HepG2 (cell line): ENCODE data around the gene TRIM10. TPM values are rescaled to one million over a fixed set of nuclear protein-coding genes. Genes with fewer than 3 reads are reported as not detected.

ENCODE experiments used
- AFF4 ChIP-seq: sonication (generic); formaldehyde crosslinking; IDR thresholded peaks from 2 replicates; pipeline ENCODE4 v1.4.0; 2020; ENCODE audit warnings: missing genetic modification reagents
- BHLHE40 ChIP-seq: IDR thresholded peaks from 2 replicates; pipeline ENCODE4 v1.6.1; 2011; ENCODE audit warnings: low read length, improper control_type of control experiment
- DNMT3B ChIP-seq: conservative IDR thresholded peaks from 2 replicates; pipeline ENCODE4 v1.6.1; 2016; ENCODE audit warnings: missing biosample characterization, control low read depth
- ELF1 ChIP-seq: sonication (generic); formaldehyde crosslinking; IDR thresholded peaks from 2 replicates; pipeline ENCODE4 v1.4.0; 2020; ENCODE audit warnings: missing genetic modification reagents
- HMG20B ChIP-seq: conservative IDR thresholded peaks from 2 replicates; pipeline ENCODE4 v1.6.1; 2016; ENCODE audit warnings: missing genetic modification reagents, missing compliant biosample characterization
- KAT8 ChIP-seq: IDR thresholded peaks from 2 replicates; pipeline ENCODE4 v1.6.1; 2016; ENCODE audit warnings: missing genetic modification reagents, missing compliant biosample characterization
- MYC ChIP-seq: sonication (generic); formaldehyde crosslinking; IDR thresholded peaks from 2 replicates; pipeline ENCODE4 v1.9.0; 2021; ENCODE audit warnings: missing genetic modification reagents, borderline replicate concordance
- NFYC ChIP-seq: IDR thresholded peaks from 2 replicates; pipeline ENCODE4 v1.6.1; 2016; ENCODE audit warnings: missing genetic modification reagents, missing compliant biosample characterization
- NR2C2 ChIP-seq: sonication (generic); formaldehyde crosslinking; IDR thresholded peaks from 2 replicates; pipeline ENCODE4 v1.4.0; 2020; ENCODE audit warnings: missing genetic modification reagents, mild to moderate bottlenecking, moderate library complexity, borderline replicate concordance
- SIN3A ChIP-seq: IDR thresholded peaks from 2 replicates; pipeline ENCODE4 v1.6.1; 2011; ENCODE audit warnings: low read depth, mild to moderate bottlenecking, control low read depth, low read length, borderline replicate concordance
- TIGD3 ChIP-seq: sonication (generic); formaldehyde crosslinking; IDR thresholded peaks from 2 replicates; pipeline ENCODE4 v1.5.1; 2020; ENCODE audit warnings: mild to moderate bottlenecking, missing genetic modification reagents, borderline replicate concordance
- ZBTB46 ChIP-seq: sonication (generic); formaldehyde crosslinking; IDR thresholded peaks from 2 replicates; pipeline ENCODE4 v1.4.0; 2020; ENCODE audit warnings: mild to moderate bottlenecking, missing genetic modification reagents, borderline replicate concordance
- ZBTB7B ChIP-seq: sonication (generic); formaldehyde crosslinking; IDR thresholded peaks from 2 replicates; pipeline ENCODE4 v1.4.0; 2020; ENCODE audit warnings: missing genetic modification reagents
- ZNF10 ChIP-seq: sonication (generic); formaldehyde crosslinking; IDR thresholded peaks from 2 replicates; pipeline ENCODE4 v1.4.0; 2020; ENCODE audit warnings: mild to moderate bottlenecking, low read depth, missing genetic modification reagents, borderline replicate concordance
- ZNF282 ChIP-seq: fragments of 450-650 bp; IDR thresholded peaks from 2 replicates; pipeline ENCODE4 v1.6.1; 2018; ENCODE audit not compliant: partially characterized antibody
- ZNF530 ChIP-seq: sonication (generic); formaldehyde crosslinking; IDR thresholded peaks from 2 replicates; pipeline ENCODE4 v1.5.0; 2020; ENCODE audit warnings: low read depth, mild to moderate bottlenecking, missing genetic modification reagents
- ZNF629 ChIP-seq: sonication (generic); formaldehyde crosslinking; conservative IDR thresholded peaks from 2 replicates; pipeline ENCODE4 v1.5.0; 2020; ENCODE audit warnings: missing genetic modification reagents
- ZNF878 ChIP-seq: sonication (generic); formaldehyde crosslinking; IDR thresholded peaks from 2 replicates; pipeline ENCODE4 v1.8.1; 2023; ENCODE audit warnings: mild to moderate bottlenecking, missing genetic modification reagents, moderate library complexity
- ZSCAN9 ChIP-seq: IDR thresholded peaks from 2 replicates; pipeline ENCODE4 v1.6.1; 2016; ENCODE audit warnings: borderline replicate concordance
- polyA plus RNA-seq, 8 experiments: library from polyadenylated mRNA; depleted of rRNA in 3 of 8; stranded (reverse) in 7 of 8; unstranded in 1 of 8; fragments of >200 nt; fragmentation: Illumina TruSeq in 4 of 8; extraction: Trizol in 4 of 8; gene quantifications; 2 replicates each; pipeline versions ENCODE4 v1.2.1 to v1.2.3, GENCODE V29; 2011 to 2016; ENCODE audit warnings: low read depth in 4 of 8, missing spikeins in 1 of 8, mixed read lengths in 1 of 8; ENCODE audit not compliant: insufficient read depth in 1 of 8
- total RNA-seq, 5 experiments: library from RNA; depleted of rRNA; stranded (reverse); fragments of >200 nt; fragmentation: Illumina TruSeq; extraction: Trizol; gene quantifications; 2 replicates each; pipeline ENCODE4 v1.2.3, GENCODE V29; 2016; ENCODE audit warnings: low read depth in 1 of 5
- TF ChIP-seq, protein P1 (sequence below): sonication (generic); formaldehyde crosslinking; IDR thresholded peaks from 2 replicates; pipeline ENCODE4 v1.4.0; 2020; ENCODE audit warnings: missing genetic modification reagents, mild to moderate bottlenecking, borderline replicate concordance

The TRIM10 gene
- total and polyA plus RNA-seq, 2 of the 13 experiments (the other 11 are each of a cell fraction or from before 2014, with no cell fraction given) = 4.1 to 6.8 TPM

GRCh38 chr6:30206799-30207618 lies 46.0 kb upstream of the TRIM10 start (continued):
- TF ChIP-seq AFF4 (CRISPR knock-in tag) (no peak; the same call in 1 of the 2 replicates), HMG20B (CRISPR knock-in tag) (peak; percentile 56; the same call in 1 of the 2 replicates), NFYC (CRISPR knock-in tag) (no peak; the same call in none of the 2 replicates), MYC (CRISPR knock-in tag) (peak; percentile 92), KAT8 (CRISPR knock-in tag) (peak; percentile 88), ZNF878 (CRISPR knock-in tag) (peak; percentile 74; the same call in 1 of the 2 replicates), ZSCAN9 (CRISPR knock-in tag) (no peak), BHLHE40 (peak; percentile 86), TIGD3 (CRISPR knock-in tag) (peak; percentile 86; the same call in 1 of the 2 replicates), ZNF10 (CRISPR knock-in tag) (no peak), ZNF629 (no peak; the same call in 1 of the 2 replicates), SIN3A (no peak), DNMT3B (CRISPR knock-in tag) (peak; percentile 79; the same call in 1 of the 2 replicates), ZNF282 (no peak), ELF1 (CRISPR knock-in tag) (no peak), ZBTB7B (no peak; the same call in 1 of the 2 replicates), NR2C2 (peak; percentile 85), ZBTB46 (CRISPR knock-in tag) (no peak; the same call in 1 of the 2 replicates), ZNF530 (CRISPR knock-in tag) (no peak)
- TF ChIP-seq, protein P1, sequence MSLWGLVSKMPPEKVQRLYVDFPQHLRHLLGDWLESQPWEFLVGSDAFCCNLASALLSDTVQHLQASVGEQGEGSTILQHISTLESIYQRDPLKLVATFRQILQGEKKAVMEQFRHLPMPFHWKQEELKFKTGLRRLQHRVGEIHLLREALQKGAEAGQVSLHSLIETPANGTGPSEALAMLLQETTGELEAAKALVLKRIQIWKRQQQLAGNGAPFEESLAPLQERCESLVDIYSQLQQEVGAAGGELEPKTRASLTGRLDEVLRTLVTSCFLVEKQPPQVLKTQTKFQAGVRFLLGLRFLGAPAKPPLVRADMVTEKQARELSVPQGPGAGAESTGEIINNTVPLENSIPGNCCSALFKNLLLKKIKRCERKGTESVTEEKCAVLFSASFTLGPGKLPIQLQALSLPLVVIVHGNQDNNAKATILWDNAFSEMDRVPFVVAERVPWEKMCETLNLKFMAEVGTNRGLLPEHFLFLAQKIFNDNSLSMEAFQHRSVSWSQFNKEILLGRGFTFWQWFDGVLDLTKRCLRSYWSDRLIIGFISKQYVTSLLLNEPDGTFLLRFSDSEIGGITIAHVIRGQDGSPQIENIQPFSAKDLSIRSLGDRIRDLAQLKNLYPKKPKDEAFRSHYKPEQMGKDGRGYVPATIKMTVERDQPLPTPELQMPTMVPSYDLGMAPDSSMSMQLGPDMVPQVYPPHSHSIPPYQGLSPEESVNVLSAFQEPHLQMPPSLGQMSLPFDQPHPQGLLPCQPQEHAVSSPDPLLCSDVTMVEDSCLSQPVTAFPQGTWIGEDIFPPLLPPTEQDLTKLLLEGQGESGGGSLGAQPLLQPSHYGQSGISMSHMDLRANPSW (CRISPR knock-in tag) = peak; percentile 88; the same call in 1 of the 2 replicates
